RWPE1 (cell line): ENCODE measurements around the gene TGM3.

ENCODE experiments used
- CTCF ChIA-PET: fragments of 350-600 bp; sonication (Branson Sonifier 250); formaldehyde crosslinking; extraction: SDS; loops from one replicate; lab custom pipeline; 2021; lab: Yijun Ruan, JAX
- POLR2A ChIA-PET: fragments of 400-600 bp; formaldehyde crosslinking; extraction: SDS; loops from one replicate; lab custom pipeline; 2020; ENCODE audit warnings: antibody characterized with exemption; ENCODE audit not compliant: low non-redundant PET; lab: Yijun Ruan, JAX
- DNase-seq: peaks from one replicate; pipeline ENCODE4 v3.0.0; 2012; ENCODE audit warnings: low spot score
- H3K27ac ChIP-seq: fragments of 450-650 bp; 2 replicates; pipeline ENCODE4 v1.5.1; 2017
- CTCF ChIP-seq: fragments of 450-650 bp; conservative IDR thresholded peaks from 2 replicates; pipeline ENCODE4 v1.5.1; 2017; ENCODE audit warnings: low read depth, mild to moderate bottlenecking

TGM3 gene

GRCh38 chr20:2295886-2296515 lies at the start of gene TGM3:
TSS of gene TGM3 (plus strand) at chr20:2296001. CDS start at chr20:2296064, 63 bp downstream.
- TF ChIP-seq CTCF: no peak
- ChIA-PET POLR2A (no interaction called here), CTCF (no interaction called here)
- no peak for DNase-seq
- no peak within 1 kb of the TSS for H3K27ac ChIP-seq

GRCh38 chr20:2246069-2246491 lies 49.7 kb upstream of the TGM3 start:
- DNase-seq: no peak
- CTCF ChIA-PET: interaction anchor here (0.7 kb wide), 1 partner anchor 39 kb away, joined by 3 read pairs; no protein-coding TSS in a partner anchor
- POLR2A ChIA-PET: no interaction called here
- no peak overlapping the region for H3K27ac ChIP-seq
- no peak for TF ChIP-seq CTCF

GRCh38 chr20:2248837-2249236 lies 47.0 kb upstream of the TGM3 start:
- CTCF ChIA-PET: interaction anchor here (0.6 to 1.2 kb wide), 5 partner anchors 12 to 930 kb away, joined by 3 to 6 read pairs (median 4); no protein-coding TSS in a partner anchor
- DNase-seq: no peak
- POLR2A ChIA-PET: interaction anchor here (0.6 kb wide), 1 partner anchor 12 kb away, joined by 6 read pairs; no protein-coding TSS in a partner anchor
- no peak overlapping the region for H3K27ac ChIP-seq
- no peak for TF ChIP-seq CTCF

- POLR2A ChIA-PET: no interaction called here
- CTCF ChIA-PET: interaction anchor here (1.1 to 1.4 kb wide), 2 partner anchors 9 to 14 kb away, joined by 3 read pairs; no protein-coding TSS in a partner anchor
- DNase-seq: no peak
- H3K27ac ChIP-seq: no peak overlapping the region
- no peak for TF ChIP-seq CTCF
Observed at GRCh38 chr20:2249935-2250334, 45.9 kb upstream of the TGM3 start.

GRCh38 chr20:2252419-2252997 lies 43.3 kb upstream of the TGM3 start:
- H3K27ac ChIP-seq: no peak overlapping the region
- ChIA-PET POLR2A (no interaction called here), CTCF (no interaction called here)
- TF ChIP-seq CTCF: no peak
- no peak for DNase-seq

GRCh38 chr20:2253256-2253655 lies 42.5 kb upstream of the TGM3 start:
- no peak for TF ChIP-seq CTCF
- DNase-seq: no peak
- ChIA-PET CTCF (no interaction called here), POLR2A (no interaction called here)
- H3K27ac ChIP-seq: no peak overlapping the region
